HepG2 (cell line): ENCODE results near the gene LARP1. TPM values are rescaled to one million over a fixed set of nuclear protein-coding genes. Genes with fewer than 3 reads are reported as not detected.

Experiments
- ARID2 ChIP-seq: sonication (generic); formaldehyde crosslinking; IDR thresholded peaks from 2 replicates; pipeline ENCODE4 v1.8.1; 2022; ENCODE audit warnings: mild to moderate bottlenecking, missing genetic modification reagents, borderline replicate concordance
- ETV5 ChIP-seq: IDR thresholded peaks from 2 replicates; pipeline ENCODE4 v1.6.1; 2018; ENCODE audit warnings: missing biosample characterization, missing genetic modification reagents, inconsistent platforms, borderline replicate concordance
- ETV6 ChIP-seq: sonication (generic); formaldehyde crosslinking; conservative IDR thresholded peaks from 2 replicates; pipeline ENCODE4 v1.4.0; 2020; ENCODE audit warnings: missing genetic modification reagents
- FLYWCH1 ChIP-seq: sonication (generic); formaldehyde crosslinking; IDR thresholded peaks from 2 replicates; pipeline ENCODE4 v1.8.1; 2023; ENCODE audit warnings: mild to moderate bottlenecking, missing genetic modification reagents
- GATAD2A ChIP-seq: IDR thresholded peaks from 2 replicates; pipeline ENCODE4 v1.6.1; 2016
- HOXA7 ChIP-seq: sonication (generic); formaldehyde crosslinking; IDR thresholded peaks from 2 replicates; pipeline ENCODE4 v1.8.1; 2022; ENCODE audit warnings: mild to moderate bottlenecking, missing genetic modification reagents, moderate library complexity
- KLF6 ChIP-seq: IDR thresholded peaks from 2 replicates; pipeline ENCODE4 v1.8.0; 2016; ENCODE audit warnings: missing biosample characterization, missing genetic modification reagents
- MEIS2 ChIP-seq: sonication (generic); formaldehyde crosslinking; IDR thresholded peaks from 2 replicates; pipeline ENCODE4 v1.9.0; 2021; ENCODE audit warnings: mild to moderate bottlenecking, missing genetic modification reagents
- REXO4 ChIP-seq: sonication (generic); formaldehyde crosslinking; IDR thresholded peaks from 2 replicates; pipeline ENCODE4 v1.8.0; 2022; ENCODE audit warnings: missing genetic modification reagents, mild to moderate bottlenecking, borderline replicate concordance
- ZNF24 ChIP-seq: fragments of 450-650 bp; IDR thresholded peaks from 2 replicates; pipeline ENCODE4 v1.6.1; 2017; ENCODE audit warnings: antibody characterized with exemption, mild to moderate bottlenecking
- ZSCAN20 ChIP-seq: sonication (generic); formaldehyde crosslinking; IDR thresholded peaks from 2 replicates; pipeline ENCODE4 v1.4.0; 2020; ENCODE audit warnings: missing genetic modification reagents, mild to moderate bottlenecking, borderline replicate concordance
- ZSCAN29 ChIP-seq: sonication (generic); formaldehyde crosslinking; conservative IDR thresholded peaks from 2 replicates; pipeline ENCODE4 v1.4.0; 2020; ENCODE audit warnings: mild to moderate bottlenecking, missing genetic modification reagents
- polyA plus RNA-seq, 8 experiments: library from polyadenylated mRNA; depleted of rRNA in 3 of 8; stranded (reverse) in 7 of 8; unstranded in 1 of 8; fragments of >200 nt; fragmentation: Illumina TruSeq in 4 of 8; extraction: Trizol in 4 of 8; gene quantifications; 2 replicates each; pipeline versions ENCODE4 v1.2.1 to v1.2.3, GENCODE V29; 2011 to 2016; ENCODE audit warnings: low read depth in 4 of 8, missing spikeins in 1 of 8, mixed read lengths in 1 of 8; ENCODE audit not compliant: insufficient read depth in 1 of 8
- total RNA-seq, 5 experiments: library from RNA; depleted of rRNA; stranded (reverse); fragments of >200 nt; fragmentation: Illumina TruSeq; extraction: Trizol; gene quantifications; 2 replicates each; pipeline ENCODE4 v1.2.3, GENCODE V29; 2016; ENCODE audit warnings: low read depth in 1 of 5
- TF ChIP-seq, protein P1 (sequence below), 2 experiments: sonication (generic) in 1 of 2; formaldehyde crosslinking in 1 of 2; IDR thresholded peaks; 2 replicates each; pipeline versions ENCODE4 v1.4.0 to v1.6.1; 2018 to 2020; ENCODE audit warnings: missing genetic modification reagents in 2 of 2, borderline replicate concordance in 1 of 2, low read depth in 1 of 2, mild to moderate bottlenecking in 1 of 2, missing biosample characterization in 1 of 2
- TF ChIP-seq, protein P2 (sequence below): sonication (generic); formaldehyde crosslinking; IDR thresholded peaks from 2 replicates; pipeline ENCODE4 v1.4.0; 2020; ENCODE audit warnings: missing genetic modification reagents, borderline replicate concordance
- TF ChIP-seq, protein P3 (sequence below): conservative IDR thresholded peaks from 2 replicates; pipeline ENCODE4 v1.6.1; 2018; ENCODE audit warnings: missing genetic modification reagents
- TF ChIP-seq, protein P4 (sequence below): sonication (generic); formaldehyde crosslinking; IDR thresholded peaks from 2 replicates; pipeline ENCODE4 v1.8.1; 2023; ENCODE audit warnings: mild to moderate bottlenecking, missing genetic modification reagents, borderline replicate concordance
- TF ChIP-seq, protein P5 (sequence below): sonication (generic); formaldehyde crosslinking; IDR thresholded peaks from 2 replicates; pipeline ENCODE4 v1.8.0; 2022; ENCODE audit warnings: mild to moderate bottlenecking, missing genetic modification reagents
- TF ChIP-seq, protein P6 (sequence below): sonication (generic); formaldehyde crosslinking; conservative IDR thresholded peaks from 2 replicates; pipeline ENCODE4 v1.8.0; 2022; ENCODE audit warnings: missing genetic modification reagents

The LARP1 gene
- total and polyA plus RNA-seq, 2 of the 13 experiments (the other 11 are each of a cell fraction or from before 2014, with no cell fraction given) = 45.2 to 61.4 TPM

DNA sequence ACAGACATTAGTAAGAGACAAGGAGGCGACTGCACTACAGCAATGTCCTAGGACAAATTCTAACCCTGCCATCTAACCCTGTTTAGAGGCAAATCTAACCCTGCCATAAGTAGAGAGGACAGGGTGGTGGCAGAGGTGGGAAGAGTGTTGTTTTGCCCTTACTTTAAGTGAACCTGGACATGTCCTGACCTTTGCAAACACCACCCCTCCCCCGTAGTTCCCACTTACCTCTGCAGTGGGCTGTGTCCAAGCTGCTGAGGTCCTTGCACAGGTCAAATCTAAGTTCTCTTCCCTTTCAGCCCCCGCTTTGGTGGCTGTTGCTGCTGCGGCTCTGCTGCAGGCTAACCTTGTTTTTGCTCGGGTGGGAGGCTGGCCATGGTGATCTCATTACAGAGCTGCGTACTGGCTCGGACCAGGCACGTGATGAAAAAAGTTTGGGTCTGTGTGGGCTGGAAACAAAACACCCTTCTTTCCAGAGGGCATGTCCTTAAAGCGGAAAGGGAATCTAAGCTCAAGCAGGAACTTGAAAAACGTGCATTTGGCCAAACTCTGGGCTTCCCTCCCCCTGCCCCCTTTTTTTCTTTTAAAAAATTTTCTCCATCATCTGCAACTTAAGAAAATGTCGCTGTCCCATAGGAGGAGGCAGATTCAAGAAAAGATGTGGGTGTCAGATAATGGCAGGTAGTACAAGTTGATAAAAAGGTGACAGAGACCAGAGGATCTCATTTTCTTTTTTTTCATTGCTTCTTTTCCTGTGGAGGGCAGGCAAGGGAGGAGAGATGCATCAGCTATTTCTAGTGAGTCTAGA, 95.3 kb downstream of the LARP1 start, which contains the start of gene FAXDC2 (continued):
- TF ChIP-seq, protein P1, sequence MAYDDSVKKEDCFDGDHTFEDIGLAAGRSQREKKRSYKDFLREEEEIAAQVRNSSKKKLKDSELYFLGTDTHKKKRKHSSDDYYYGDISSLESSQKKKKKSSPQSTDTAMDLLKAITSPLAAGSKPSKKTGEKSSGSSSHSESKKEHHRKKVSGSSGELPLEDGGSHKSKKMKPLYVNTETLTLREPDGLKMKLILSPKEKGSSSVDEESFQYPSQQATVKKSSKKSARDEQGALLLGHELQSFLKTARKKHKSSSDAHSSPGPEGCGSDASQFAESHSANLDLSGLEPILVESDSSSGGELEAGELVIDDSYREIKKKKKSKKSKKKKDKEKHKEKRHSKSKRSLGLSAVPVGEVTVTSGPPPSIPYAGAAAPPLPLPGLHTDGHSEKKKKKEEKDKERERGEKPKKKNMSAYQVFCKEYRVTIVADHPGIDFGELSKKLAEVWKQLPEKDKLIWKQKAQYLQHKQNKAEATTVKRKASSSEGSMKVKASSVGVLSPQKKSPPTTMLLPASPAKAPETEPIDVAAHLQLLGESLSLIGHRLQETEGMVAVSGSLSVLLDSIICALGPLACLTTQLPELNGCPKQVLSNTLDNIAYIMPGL (CRISPR knock-in tag; IDR thresholded peaks at IDR 0.05; ENCODE audit: borderline replicate concordance in 1 of 2, low read depth in 1 of 2) = 0 out of 4 replicates have a peak, but pooled peaks of 1 of the 2 experiments have one; percentile 3
- TF ChIP-seq ETV6 (CRISPR knock-in tag) = no peak
- TF ChIP-seq ZNF24 = no peak
- TF ChIP-seq ETV5 (CRISPR knock-in tag) = peak; percentile 39; the same call in 1 of the 2 replicates
- TF ChIP-seq, protein P2, sequence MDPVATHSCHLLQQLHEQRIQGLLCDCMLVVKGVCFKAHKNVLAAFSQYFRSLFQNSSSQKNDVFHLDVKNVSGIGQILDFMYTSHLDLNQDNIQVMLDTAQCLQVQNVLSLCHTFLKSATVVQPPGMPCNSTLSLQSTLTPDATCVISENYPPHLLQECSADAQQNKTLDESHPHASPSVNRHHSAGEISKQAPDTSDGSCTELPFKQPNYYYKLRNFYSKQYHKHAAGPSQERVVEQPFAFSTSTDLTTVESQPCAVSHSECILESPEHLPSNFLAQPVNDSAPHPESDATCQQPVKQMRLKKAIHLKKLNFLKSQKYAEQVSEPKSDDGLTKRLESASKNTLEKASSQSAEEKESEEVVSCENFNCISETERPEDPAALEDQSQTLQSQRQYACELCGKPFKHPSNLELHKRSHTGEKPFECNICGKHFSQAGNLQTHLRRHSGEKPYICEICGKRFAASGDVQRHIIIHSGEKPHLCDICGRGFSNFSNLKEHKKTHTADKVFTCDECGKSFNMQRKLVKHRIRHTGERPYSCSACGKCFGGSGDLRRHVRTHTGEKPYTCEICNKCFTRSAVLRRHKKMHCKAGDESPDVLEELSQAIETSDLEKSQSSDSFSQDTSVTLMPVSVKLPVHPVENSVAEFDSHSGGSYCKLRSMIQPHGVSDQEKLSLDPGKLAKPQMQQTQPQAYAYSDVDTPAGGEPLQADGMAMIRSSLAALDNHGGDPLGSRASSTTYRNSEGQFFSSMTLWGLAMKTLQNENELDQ (CRISPR knock-in tag) = no peak
- no peak for TF ChIP-seq ZSCAN29 (CRISPR knock-in tag)
- TF ChIP-seq MEIS2 (CRISPR knock-in tag) = no peak
- TF ChIP-seq, protein P3, sequence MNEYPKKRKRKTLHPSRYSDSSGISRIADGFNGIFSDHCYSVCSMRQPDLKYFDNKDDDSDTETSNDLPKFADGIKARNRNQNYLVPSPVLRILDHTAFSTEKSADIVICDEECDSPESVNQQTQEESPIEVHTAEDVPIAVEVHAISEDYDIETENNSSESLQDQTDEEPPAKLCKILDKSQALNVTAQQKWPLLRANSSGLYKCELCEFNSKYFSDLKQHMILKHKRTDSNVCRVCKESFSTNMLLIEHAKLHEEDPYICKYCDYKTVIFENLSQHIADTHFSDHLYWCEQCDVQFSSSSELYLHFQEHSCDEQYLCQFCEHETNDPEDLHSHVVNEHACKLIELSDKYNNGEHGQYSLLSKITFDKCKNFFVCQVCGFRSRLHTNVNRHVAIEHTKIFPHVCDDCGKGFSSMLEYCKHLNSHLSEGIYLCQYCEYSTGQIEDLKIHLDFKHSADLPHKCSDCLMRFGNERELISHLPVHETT (CRISPR knock-in tag) = no peak
- TF ChIP-seq REXO4 (CRISPR knock-in tag) = no peak
- no peak for TF ChIP-seq FLYWCH1 (CRISPR knock-in tag)
- TF ChIP-seq, protein P4, sequence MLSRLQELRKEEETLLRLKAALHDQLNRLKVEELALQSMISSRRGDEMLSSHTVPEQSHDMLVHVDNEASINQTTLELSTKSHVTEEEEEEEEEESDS (CRISPR knock-in tag) = no peak
- TF ChIP-seq ARID2 (CRISPR knock-in tag) = no peak
- no peak for TF ChIP-seq KLF6 (CRISPR knock-in tag)
- TF ChIP-seq, protein P5, sequence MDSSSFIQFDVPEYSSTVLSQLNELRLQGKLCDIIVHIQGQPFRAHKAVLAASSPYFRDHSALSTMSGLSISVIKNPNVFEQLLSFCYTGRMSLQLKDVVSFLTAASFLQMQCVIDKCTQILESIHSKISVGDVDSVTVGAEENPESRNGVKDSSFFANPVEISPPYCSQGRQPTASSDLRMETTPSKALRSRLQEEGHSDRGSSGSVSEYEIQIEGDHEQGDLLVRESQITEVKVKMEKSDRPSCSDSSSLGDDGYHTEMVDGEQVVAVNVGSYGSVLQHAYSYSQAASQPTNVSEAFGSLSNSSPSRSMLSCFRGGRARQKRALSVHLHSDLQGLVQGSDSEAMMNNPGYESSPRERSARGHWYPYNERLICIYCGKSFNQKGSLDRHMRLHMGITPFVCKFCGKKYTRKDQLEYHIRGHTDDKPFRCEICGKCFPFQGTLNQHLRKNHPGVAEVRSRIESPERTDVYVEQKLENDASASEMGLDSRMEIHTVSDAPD (CRISPR knock-in tag) = no peak
- no peak for TF ChIP-seq HOXA7 (CRISPR knock-in tag)
- TF ChIP-seq ZSCAN20 (CRISPR knock-in tag) = no peak
- TF ChIP-seq, protein P6, sequence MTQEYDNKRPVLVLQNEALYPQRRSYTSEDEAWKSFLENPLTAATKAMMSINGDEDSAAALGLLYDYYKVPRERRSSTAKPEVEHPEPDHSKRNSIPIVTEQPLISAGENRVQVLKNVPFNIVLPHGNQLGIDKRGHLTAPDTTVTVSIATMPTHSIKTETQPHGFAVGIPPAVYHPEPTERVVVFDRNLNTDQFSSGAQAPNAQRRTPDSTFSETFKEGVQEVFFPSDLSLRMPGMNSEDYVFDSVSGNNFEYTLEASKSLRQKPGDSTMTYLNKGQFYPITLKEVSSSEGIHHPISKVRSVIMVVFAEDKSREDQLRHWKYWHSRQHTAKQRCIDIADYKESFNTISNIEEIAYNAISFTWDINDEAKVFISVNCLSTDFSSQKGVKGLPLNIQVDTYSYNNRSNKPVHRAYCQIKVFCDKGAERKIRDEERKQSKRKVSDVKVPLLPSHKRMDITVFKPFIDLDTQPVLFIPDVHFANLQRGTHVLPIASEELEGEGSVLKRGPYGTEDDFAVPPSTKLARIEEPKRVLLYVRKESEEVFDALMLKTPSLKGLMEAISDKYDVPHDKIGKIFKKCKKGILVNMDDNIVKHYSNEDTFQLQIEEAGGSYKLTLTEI (CRISPR knock-in tag) = no peak
- TF ChIP-seq GATAD2A (CRISPR knock-in tag) = peak; percentile 51; the same call in 1 of the 2 replicates
